Calu3 (cell line): ENCODE results near the gene IRX1. TPM values are rescaled to one million over a fixed set of nuclear protein-coding genes. Genes with fewer than 3 reads are reported as not detected.

Source experiments
- BruUV-seq: library from RNA; stranded (reverse); fragments of 400-500 nt; replicated peaks from 2 replicates; lab custom pipeline; 2021; lab: Mats Ljungman, UMichigan
- CTCF ChIA-PET: fragments of 300-600 bp; sonication (Branson Sonifier 250); formaldehyde crosslinking; loops from one replicate; lab custom pipeline; 2022; ENCODE audit warnings: antibody characterized with exemption; lab: Charles Lee
- DNase-seq: peaks from one replicate; pipeline ENCODE4 v3.0.0; 2022
- H3K27ac Mint-ChIP-seq: one replicate; pipeline ENCODE4 v1.8.0; 2022; ENCODE audit warnings: mixed read lengths; ENCODE audit not compliant: unreplicated experiment
- H3K27me3 Mint-ChIP-seq: one replicate; pipeline ENCODE4 v1.8.0; 2022; ENCODE audit warnings: mixed read lengths; ENCODE audit not compliant: unreplicated experiment
- H3K36me3 Mint-ChIP-seq: one replicate; pipeline ENCODE4 v1.8.0; 2022; ENCODE audit warnings: mild to moderate bottlenecking, moderate library complexity, mixed read lengths; ENCODE audit not compliant: insufficient read depth, unreplicated experiment
- H3K4me1 Mint-ChIP-seq: one replicate; pipeline ENCODE4 v1.8.0; 2022; ENCODE audit warnings: mild to moderate bottlenecking, low read depth, mixed read lengths; ENCODE audit not compliant: unreplicated experiment
- H3K4me3 Mint-ChIP-seq: one replicate; pipeline ENCODE4 v1.8.0; 2022; ENCODE audit warnings: mild to moderate bottlenecking, low read depth, moderate library complexity, mixed read lengths; ENCODE audit not compliant: unreplicated experiment
- H3K9me3 Mint-ChIP-seq: one replicate; pipeline ENCODE4 v1.8.0; 2022; ENCODE audit warnings: low read depth, mixed read lengths; ENCODE audit not compliant: unreplicated experiment
- CTCF ChIP-seq: fragments of 200-600 bp; IDR thresholded peaks from one replicate; pipeline ENCODE4 v1.8.0; 2022; ENCODE audit warnings: antibody characterized with exemption; ENCODE audit not compliant: unreplicated experiment
- intact Hi-C: fragments of 100-400 bp; cut with micrococcal nuclease; formaldehyde crosslinking; loops from one replicate; pipeline ENCODE4 v1.10.0; 2022; ENCODE audit not compliant: unreplicated experiment
- total RNA-seq: library from RNA; stranded (reverse); gene quantifications from 2 replicates; pipeline ENCODE4 v1.2.3, GENCODE V29; 2022

IRX1 gene
- total RNA-seq, 1 experiment from 2014 or later = not detected

- TF ChIP-seq CTCF = no peak
- intact Hi-C loops = no loop called here
- H3K9me3 Mint-ChIP-seq = peaks cover 29% of the 10 kb centered on the region
- no peaks in the 10 kb centered on the region for H3K36me3 Mint-ChIP-seq
- H3K27ac Mint-ChIP-seq = no peak overlapping the region
- DNase-seq = no peak
- H3K4me3 Mint-ChIP-seq = no peak overlapping the region
- BruUV-seq = no TSS peak
- H3K4me1 Mint-ChIP-seq = no peaks in the 10 kb centered on the region
- no peaks in the 10 kb centered on the region for H3K27me3 Mint-ChIP-seq
- CTCF ChIA-PET = no interaction called here
Observed at GRCh38 chr5:3584724-3585531, 10.7 kb upstream of the IRX1 start.

- no TSS peak for BruUV-seq
- Mint-ChIP-seq H3K9me3 (peaks cover 19% of the 10 kb centered on the region), H3K4me3 (no peak overlapping the region), H3K36me3 (no peaks in the 10 kb centered on the region), H3K27ac (no peak overlapping the region), H3K4me1 (no peaks in the 10 kb centered on the region), H3K27me3 (no peaks in the 10 kb centered on the region)
- DNase-seq = no peak
- no peak for TF ChIP-seq CTCF
- CTCF ChIA-PET = no interaction called here
- intact Hi-C loops = no loop called here
Observed at GRCh38 chr5:3590161-3590966, 5.3 kb upstream of the IRX1 start.

DNA sequence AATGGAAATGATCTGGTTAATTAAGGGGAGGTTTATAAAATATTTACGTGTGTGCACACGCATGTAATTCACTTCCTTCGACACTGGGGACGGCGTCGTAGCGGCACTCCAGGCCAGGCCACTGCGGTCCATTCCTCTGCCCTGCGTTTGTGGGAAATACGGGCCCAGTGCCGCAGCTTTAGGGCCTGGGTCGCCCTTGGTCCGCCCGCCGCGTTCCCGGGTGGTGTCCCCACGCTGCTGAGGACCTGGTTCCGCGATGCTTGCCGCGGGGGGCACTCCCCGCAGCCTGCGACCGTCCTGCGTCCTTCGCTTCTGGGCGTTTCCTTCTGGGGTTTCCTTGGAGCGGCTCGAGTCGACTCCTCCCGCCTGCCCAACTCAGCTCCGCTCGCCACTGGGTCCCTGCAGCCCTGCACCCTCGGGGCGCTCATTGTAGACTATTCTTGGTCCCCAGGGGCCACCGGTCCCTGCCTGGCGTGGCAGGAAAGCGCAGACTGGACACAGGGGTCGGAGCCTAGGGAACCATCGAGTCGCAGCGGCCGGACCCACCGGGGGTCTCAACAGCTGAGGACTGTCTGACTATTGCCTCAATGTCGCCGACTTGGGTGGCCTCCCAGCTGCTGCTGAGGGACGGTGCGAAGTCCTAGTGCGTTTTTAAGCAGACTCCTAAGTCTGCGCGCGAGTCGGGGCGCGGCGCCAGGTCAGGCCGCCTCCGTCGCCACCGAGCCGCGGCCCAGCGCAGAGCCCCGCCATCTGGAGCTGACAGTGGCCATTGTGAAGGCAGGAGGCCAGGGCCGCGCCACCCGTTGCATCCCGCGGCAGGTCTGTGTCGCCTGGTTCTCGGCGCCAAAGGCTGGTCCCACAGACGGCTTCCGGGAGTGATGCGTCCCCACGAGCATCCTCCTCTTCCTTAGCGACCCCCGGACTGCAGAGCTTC lies 4.4 kb upstream of the IRX1 start:
- BruUV-seq = no TSS peak
- no peak overlapping the region for H3K4me3 Mint-ChIP-seq
- no peak for DNase-seq
- intact Hi-C loops = no loop called here
- no peak for TF ChIP-seq CTCF
- no peak overlapping the region for H3K27ac Mint-ChIP-seq
- no peaks in the 10 kb centered on the region for H3K36me3 Mint-ChIP-seq
- H3K27me3 Mint-ChIP-seq = no peaks in the 10 kb centered on the region
- no peaks in the 10 kb centered on the region for H3K4me1 Mint-ChIP-seq
- CTCF ChIA-PET = no interaction called here
- peaks cover 16% of the 10 kb centered on the region for H3K9me3 Mint-ChIP-seq

GRCh38 chr5:3592298-3592697 lies 3.3 kb upstream of the IRX1 start:
- no TSS peak for BruUV-seq

More at GRCh38 chr5:3592298-3592697, 3.3 kb upstream of the IRX1 start:
- no peak for TF ChIP-seq CTCF
- intact Hi-C loops = no loop called here
- Mint-ChIP-seq H3K4me3 (no peak overlapping the region), H3K4me1 (no peaks in the 10 kb centered on the region), H3K36me3 (no peaks in the 10 kb centered on the region), H3K9me3 (peaks cover 12% of the 10 kb centered on the region), H3K27me3 (no peaks in the 10 kb centered on the region), H3K27ac (no peak overlapping the region)
- no peak for DNase-seq
- CTCF ChIA-PET = no interaction called here
